ENCODE results near the gene TTYH2.
"Not testable (repeated sequence)": the region's sequence is repeated elsewhere in the genome, so short reads cannot be mapped to it uniquely, and the experiment has no call there.

- not testable (repeated sequence) for TF ChIP-seq POLR2A, CTCF (IDR thresholded peaks at IDR 0.05)
Observed at GRCh38 chr17:74267054-74267453, 53.7 kb downstream of the TTYH2 start.
